GM03348 (cell line): Measurements from ENCODE around the gene TENM4.
"Not testable (repeated sequence)": the region's sequence is repeated elsewhere in the genome, so short reads cannot be mapped to it uniquely, and the experiment has no call there.

ENCODE experiments used
- DNase-seq: peaks from one replicate; pipeline ENCODE4 v3.0.0; 2012; ENCODE audit warnings: low spot score

Gene TENM4

GRCh38 chr11:79208126-79208525 lies 232.7 kb downstream of the TENM4 start:
- no peak for DNase-seq

- no peak for DNase-seq
Measured at GRCh38 chr11:79206951-79207350, 233.9 kb downstream of the TENM4 start.

GRCh38 chr11:79205786-79206185 lies 235.0 kb downstream of the TENM4 start:
- DNase-seq: no peak

DNA sequence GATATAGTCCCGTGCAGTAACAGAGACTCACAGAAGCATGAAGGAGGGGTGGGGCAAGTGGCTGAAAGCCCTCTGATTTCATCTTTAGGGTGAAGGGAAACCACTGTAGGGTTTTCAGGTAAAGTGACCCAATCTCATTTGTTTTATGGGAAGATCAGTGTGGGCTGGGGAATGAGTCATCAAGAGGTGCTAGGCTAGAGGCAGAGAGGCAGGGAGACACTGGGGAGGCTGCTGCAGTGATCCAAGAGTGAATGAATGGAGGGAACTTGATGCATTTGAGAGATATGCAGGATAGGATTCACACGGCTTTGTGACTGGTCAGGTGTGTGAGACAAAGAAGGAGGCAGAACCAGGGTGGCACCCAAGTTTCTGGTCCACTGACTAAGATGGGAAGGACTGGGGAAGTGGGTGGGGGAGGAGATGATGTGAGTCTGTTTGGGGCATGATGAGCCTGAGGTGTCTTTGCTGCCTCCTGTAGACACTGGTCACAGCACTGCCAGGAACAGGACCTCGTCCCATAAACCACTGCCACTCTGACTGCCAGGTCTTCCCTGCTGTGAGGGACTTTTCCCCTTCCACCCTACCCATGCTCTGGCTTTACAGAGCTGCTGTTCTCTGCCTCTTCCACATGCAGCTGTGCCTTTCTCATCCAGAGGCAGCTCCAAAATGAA lies 239.0 kb downstream of the TENM4 start:
- DNase-seq: no peak

DNA sequence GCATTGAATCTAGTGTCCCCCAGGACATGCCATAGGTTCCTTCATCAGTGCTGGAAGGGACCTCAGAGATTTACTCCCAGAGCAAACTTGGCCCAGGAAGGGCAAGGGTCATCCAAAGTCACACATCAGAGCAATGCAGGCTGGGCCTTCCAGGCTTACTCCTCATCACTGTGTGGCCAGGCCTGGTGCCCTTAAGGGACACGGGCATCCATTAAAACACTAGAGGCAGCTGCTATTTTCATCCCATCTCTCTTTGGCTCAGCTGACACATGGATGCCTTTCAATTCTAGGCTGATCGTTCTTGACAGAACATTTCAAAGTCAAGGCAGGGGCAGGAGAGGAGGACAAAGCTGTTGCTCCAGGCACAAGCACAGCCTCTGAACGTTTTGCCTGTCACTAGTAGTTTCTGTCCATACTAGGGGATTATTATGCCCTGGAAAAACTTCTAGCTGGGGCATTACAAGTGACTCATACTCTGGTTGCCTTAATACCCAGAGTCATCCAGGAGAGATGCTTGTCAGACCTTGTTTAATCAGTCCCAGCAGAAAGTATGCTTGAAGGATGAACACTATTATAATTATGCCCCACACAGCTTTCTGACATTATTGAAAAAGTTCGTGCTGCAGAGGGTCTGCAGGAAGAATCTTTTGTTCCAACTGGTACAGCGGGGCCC lies 240.3 kb downstream of the TENM4 start:
- DNase-seq: no peak

DNA sequence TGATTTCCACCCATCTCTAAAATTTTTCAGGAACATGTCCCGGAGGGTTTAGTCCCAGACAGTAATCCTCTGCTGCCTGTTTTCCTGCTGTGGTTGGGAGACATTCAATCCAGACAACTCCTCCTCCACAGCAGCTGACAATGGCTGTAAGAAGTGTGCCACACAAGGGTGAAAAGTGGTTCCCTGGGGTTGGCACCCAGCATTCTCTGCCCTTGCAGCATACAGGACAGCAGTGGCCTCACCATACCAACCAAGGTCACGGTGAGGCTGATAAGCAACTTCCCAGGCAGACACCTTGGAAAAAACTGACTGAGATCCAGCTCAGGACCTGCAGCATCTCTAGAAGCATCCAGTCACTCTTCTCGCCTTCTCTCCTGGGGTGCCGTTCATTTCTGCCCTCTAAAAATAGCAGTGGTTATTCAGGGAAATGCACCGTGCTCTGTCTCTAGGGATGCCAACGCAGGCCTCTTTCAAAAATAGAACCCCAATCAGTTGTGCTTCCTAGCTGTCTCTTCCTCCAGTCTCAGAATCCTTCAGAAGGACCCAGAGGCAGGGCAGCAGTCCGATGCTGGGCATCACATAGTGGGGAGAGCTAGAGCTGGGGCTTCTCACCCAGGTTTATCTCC lies 241.0 kb downstream of the TENM4 start:
- DNase-seq: no peak

GRCh38 chr11:79198898-79199250 lies 242.0 kb downstream of the TENM4 start:
- DNase-seq: no peak

DNA sequence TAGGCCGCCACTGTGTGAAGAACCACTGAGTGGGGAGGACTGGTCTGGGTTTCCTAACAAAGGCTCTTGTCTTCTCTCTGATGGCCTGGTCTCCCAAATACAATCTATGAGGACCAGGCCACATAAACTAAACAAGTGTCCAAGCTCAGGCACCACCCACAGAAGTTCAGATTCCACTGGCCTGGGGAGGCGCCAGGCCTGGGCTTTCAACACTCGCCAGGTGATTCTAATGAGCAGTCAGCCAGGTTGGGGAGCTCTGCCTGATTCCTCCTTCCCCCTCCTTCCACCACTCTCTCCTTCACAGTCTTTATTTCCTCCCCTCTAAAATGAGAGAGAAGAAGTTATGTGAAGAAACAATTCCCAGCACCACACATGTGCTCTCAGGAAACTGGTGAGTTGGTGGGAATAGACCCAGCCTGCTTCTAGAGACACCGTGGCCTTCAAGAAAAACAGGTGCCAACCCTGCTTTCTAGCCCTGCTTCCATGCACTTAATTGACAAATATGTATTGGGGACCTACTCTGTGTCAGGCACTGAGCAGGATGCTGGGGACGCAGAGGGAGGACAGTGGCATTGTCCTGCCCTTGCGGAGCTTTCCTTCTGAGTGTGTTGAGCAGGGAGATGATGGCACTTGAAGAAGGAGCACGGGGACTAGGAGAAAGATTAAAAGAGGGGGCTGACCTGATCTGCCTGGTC lies 242.5 kb downstream of the TENM4 start:
- no peak for DNase-seq

DNA sequence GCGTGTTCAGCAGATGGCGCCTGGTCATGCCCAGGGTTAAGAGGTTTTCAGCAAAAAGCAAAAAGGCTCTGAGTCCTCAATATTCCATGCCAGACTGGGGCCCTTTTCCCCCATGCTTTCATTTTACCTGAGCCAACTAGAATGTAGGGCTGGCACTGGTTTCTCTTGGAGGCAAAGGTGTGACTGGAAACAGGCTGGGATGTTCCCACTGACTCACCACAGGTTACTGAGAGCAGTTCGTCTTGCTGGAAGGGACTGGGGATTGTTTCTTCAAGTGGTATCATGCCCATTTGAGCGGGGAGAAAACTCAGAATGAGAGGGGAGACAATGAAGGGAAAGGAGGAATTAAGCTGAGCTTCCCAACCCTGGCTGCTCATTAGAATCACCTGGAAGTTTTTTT lies 243.9 kb downstream of the TENM4 start:
- no peak for DNase-seq

DNA sequence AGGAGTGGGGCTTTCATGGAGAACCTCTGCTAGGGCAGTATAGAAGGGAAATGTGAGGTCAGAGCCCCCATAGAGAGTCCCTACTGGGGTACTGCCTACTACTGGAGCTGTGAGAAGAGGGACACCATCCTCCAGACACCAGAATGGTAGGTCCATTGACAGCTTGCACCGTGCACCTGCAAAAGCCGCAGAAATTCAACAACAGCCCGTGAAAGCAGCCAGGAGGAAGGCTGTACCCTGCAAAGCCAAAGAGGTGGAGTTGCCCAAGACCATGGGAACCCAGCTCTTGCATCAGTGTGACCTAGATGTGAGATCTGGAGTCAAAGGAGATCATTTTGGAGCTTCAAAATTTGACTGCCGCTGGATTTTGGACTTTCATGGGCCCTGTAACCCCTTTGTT lies 245.6 kb downstream of the TENM4 start:
- no peak for DNase-seq

DNA sequence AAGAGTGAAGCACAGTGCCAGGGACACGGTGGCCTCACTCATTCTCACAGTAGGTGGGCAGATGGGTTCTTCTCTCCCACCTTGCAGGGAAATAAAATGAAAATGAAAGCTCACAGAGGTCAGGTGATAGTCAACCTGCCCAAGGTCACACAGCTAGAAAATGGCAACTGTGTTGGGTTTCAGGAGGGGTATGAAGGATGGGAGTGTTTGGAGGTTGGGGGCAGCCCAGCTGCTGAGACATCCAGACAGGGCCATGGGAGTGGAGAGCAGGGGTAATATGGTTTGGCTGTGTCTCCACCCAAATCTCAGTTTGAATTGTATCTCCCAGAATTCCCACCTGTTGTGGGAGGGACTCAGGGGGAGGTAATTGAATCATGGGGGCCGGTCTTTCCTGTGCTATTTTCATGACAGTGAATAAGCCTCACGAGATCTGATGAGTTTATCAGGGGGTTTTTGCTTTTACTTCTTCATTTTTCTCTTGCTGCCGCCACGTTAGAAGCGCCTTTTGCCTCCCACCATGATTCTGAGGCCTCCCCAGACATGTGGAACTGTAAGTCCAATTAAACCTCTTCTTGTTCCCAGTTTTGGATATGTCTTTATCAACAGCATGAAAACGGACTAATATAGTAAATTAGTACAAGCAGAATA lies 247.0 kb downstream of the TENM4 start:
- DNase-seq: no peak

GRCh38 chr11:79192836-79193235 lies 248.0 kb downstream of the TENM4 start:
- no peak for DNase-seq

GRCh38 chr11:79191716-79192115 lies 249.1 kb downstream of the TENM4 start:
- DNase-seq: not testable (repeated sequence)

DNA sequence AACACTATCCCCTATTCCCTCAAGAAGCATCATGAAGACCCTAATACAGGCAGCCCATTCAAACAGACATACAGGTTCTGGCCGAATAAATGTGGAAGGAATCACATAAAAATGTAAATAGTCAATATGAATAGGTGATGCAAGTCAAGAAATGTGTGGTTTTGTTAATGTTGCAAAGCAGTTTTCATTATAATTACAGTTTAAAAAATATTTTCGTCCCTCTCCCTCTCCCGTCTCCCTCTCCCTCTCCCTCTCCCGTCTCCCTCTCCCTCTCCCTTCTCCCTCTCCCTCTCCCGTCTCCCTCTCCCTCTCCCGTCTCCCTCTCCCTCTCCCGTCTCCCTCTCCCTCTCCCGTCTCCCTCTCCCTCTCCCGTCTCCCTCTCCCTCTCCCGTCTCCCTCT lies 250.3 kb downstream of the TENM4 start:
- DNase-seq: not testable (repeated sequence)

GRCh38 chr11:79189601-79190000 lies 251.2 kb downstream of the TENM4 start:
- DNase-seq: no peak

GRCh38 chr11:79189055-79189454 lies 251.8 kb downstream of the TENM4 start:
- DNase-seq: no peak

DNA sequence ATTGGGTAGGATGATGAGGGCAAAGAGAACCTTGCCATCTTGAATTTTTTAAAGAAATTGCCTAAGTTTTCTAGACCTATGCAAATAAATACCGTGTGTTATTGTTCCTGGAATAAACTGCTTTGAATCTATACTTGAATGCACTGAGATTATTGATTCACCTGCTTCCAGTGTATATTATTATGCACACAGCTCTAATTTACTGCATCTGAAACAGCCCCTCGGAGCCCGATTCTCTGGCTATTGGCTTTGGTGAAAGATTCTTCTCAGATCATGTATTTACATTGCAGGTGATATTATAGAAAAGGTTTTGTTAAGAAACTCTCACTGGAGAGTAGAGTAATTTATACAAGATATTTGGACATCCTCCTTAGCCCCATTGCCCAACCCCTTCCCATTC lies 254.2 kb downstream of the TENM4 start:
- DNase-seq: no peak

DNA sequence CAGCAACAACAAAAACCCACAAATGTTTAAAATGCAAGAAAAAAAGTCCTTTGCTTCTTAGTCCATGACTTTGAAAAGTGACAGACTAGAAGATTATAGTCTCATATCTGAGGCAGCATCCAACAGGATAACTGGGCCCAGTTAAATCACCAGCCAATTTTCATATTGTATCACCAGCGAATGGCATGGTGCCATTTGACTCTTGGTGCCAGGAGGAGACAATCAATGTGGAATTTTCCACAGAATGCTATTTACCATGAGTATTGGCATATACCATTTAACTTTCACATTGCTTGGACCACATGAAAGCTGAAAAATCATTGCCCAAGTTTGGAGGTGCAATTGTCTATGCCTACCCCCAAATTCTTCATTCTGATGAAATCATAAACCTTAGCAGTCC lies 255.5 kb downstream of the TENM4 start:
- no peak for DNase-seq

DNA sequence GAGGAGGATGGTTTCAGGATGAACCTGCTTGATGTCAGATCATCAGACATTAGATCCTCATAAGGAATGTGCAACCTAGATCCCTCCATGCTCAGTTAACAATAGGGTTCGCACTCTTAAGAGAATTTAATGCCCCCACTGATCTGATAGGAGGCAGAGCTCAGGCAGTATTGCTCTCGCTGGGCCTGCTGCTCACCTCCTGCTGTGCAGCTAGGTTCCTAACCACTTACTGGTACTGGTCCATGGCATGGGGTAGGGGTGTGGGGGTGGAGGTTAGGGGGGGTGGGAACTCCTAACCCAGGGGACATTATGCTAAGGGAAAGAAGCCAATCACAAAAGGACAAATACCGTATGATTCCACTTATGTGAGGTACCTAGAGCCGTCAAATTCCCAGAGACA lies 256.5 kb downstream of the TENM4 start:
- no peak for DNase-seq

GRCh38 chr11:79182794-79183193 lies 258.0 kb downstream of the TENM4 start:
- DNase-seq: peak; percentile 49

DNA sequence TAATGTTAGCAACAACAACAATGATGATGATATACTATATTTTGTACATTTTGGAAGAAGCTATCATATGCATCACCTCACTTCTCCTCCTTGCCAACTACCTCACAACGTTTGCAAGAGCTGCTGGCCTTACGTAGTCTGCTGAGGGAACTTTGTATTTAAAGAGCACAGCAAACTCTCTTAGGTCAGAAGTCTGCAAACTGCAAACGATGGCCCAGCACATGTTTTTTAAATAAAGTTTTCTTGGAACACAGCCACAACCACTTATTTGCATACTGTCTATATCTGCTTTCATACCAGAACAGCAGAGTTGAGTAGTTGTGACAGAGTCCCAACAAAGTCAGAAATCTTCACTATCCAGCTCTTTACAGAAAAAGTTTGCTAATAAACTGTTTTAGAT lies 261.7 kb downstream of the TENM4 start:
- DNase-seq: no peak
